ENCODE data around the gene PTPRM.

Gene PTPRM

DNA sequence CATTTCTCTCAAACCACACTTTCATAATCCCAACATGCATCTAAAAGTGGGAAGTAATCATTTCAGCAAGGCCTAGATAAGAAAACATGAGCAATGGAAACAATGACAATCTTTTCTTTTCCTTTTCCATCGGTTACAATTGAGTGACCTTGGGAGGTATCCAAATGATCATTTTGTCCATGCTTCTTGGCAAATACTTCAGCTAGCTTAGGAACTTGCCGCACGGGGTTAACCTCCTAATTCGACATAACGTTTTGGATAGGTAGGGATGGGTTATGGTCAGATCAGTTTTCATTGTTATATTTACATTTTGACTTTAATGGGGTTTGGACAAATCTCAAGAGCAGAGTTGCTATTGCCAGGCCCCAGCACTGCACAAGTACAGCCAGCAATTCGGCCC, 4.6 kb upstream of the PTPRM start:
- no peak for TF ChIP-seq PPARA (CRISPR knock-in tag; IDR thresholded peaks at IDR 0.05; ENCODE audit: borderline replicate concordance)
- TF ChIP-seq ESRRG (CRISPR knock-in tag; IDR thresholded peaks at IDR 0.05), result no peak
- TF ChIP-seq CSDC2 (CRISPR knock-in tag; IDR thresholded peaks at IDR 0.05), result no peak
- TF ChIP-seq TOX (CRISPR knock-in tag; IDR thresholded peaks at IDR 0.05; ENCODE audit: borderline replicate concordance), result no peak
- TF ChIP-seq, protein P1, sequence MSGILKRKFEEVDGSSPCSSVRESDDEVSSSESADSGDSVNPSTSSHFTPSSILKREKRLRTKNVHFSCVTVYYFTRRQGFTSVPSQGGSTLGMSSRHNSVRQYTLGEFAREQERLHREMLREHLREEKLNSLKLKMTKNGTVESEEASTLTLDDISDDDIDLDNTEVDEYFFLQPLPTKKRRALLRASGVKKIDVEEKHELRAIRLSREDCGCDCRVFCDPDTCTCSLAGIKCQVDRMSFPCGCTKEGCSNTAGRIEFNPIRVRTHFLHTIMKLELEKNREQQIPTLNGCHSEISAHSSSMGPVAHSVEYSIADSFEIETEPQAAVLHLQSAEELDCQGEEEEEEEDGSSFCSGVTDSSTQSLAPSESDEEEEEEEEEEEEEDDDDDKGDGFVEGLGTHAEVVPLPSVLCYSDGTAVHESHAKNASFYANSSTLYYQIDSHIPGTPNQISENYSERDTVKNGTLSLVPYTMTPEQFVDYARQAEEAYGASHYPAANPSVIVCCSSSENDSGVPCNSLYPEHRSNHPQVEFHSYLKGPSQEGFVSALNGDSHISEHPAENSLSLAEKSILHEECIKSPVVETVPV (CRISPR knock-in tag; IDR thresholded peaks at IDR 0.05), result no peak
- TF ChIP-seq, protein P2, sequence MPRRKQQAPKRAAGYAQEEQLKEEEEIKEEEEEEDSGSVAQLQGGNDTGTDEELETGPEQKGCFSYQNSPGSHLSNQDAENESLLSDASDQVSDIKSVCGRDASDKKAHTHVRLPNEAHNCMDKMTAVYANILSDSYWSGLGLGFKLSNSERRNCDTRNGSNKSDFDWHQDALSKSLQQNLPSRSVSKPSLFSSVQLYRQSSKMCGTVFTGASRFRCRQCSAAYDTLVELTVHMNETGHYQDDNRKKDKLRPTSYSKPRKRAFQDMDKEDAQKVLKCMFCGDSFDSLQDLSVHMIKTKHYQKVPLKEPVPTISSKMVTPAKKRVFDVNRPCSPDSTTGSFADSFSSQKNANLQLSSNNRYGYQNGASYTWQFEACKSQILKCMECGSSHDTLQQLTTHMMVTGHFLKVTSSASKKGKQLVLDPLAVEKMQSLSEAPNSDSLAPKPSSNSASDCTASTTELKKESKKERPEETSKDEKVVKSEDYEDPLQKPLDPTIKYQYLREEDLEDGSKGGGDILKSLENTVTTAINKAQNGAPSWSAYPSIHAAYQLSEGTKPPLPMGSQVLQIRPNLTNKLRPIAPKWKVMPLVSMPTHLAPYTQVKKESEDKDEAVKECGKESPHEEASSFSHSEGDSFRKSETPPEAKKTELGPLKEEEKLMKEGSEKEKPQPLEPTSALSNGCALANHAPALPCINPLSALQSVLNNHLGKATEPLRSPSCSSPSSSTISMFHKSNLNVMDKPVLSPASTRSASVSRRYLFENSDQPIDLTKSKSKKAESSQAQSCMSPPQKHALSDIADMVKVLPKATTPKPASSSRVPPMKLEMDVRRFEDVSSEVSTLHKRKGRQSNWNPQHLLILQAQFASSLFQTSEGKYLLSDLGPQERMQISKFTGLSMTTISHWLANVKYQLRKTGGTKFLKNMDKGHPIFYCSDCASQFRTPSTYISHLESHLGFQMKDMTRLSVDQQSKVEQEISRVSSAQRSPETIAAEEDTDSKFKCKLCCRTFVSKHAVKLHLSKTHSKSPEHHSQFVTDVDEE (CRISPR knock-in tag; IDR thresholded peaks at IDR 0.05), result no peak
- no peak for TF ChIP-seq GLIS3 (CRISPR knock-in tag; IDR thresholded peaks at IDR 0.05)
- no peak for TF ChIP-seq RARB (CRISPR knock-in tag; IDR thresholded peaks at IDR 0.05)
- TF ChIP-seq, protein P3, sequence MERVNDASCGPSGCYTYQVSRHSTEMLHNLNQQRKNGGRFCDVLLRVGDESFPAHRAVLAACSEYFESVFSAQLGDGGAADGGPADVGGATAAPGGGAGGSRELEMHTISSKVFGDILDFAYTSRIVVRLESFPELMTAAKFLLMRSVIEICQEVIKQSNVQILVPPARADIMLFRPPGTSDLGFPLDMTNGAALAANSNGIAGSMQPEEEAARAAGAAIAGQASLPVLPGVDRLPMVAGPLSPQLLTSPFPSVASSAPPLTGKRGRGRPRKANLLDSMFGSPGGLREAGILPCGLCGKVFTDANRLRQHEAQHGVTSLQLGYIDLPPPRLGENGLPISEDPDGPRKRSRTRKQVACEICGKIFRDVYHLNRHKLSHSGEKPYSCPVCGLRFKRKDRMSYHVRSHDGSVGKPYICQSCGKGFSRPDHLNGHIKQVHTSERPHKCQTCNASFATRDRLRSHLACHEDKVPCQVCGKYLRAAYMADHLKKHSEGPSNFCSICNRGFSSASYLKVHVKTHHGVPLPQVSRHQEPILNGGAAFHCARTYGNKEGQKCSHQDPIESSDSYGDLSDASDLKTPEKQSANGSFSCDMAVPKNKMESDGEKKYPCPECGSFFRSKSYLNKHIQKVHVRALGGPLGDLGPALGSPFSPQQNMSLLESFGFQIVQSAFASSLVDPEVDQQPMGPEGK (CRISPR knock-in tag; IDR thresholded peaks at IDR 0.05; ENCODE audit: borderline replicate concordance), result no peak
- TF ChIP-seq BACH2 (CRISPR knock-in tag; IDR thresholded peaks at IDR 0.05; ENCODE audit: borderline replicate concordance), result no peak
- ATAC-seq, result no peak

DNA sequence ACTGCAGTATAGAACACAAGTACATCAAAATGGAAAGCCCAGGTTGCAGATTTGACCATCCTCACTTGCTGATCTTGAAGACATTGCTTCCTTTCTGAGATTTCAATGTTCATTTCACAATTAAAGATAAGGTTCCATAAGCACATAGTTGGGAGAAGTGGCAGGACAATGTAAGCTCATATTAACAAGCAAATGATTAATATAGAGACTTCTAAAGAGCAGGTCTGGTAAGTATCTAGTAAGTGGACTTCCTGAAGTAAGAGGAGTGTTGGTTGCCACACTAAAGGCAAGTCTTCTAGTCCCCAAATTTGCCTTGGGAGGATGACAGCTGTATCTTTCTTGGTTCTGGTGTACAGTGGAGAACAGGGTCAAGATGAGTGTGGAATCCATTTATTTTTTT, 1.4 kb upstream of the PTPRM start:
- TF ChIP-seq, protein P3 (CRISPR knock-in tag; IDR thresholded peaks at IDR 0.05; ENCODE audit: borderline replicate concordance), result no peak
- no peak for TF ChIP-seq RARB (CRISPR knock-in tag; IDR thresholded peaks at IDR 0.05)
- TF ChIP-seq TCF4 (CRISPR knock-in tag; IDR thresholded peaks at IDR 0.05; ENCODE audit: borderline replicate concordance), result no peak
- TF ChIP-seq, protein P2 (CRISPR knock-in tag; IDR thresholded peaks at IDR 0.05), result no peak
- no peak for TF ChIP-seq ISL1 (CRISPR knock-in tag; IDR thresholded peaks at IDR 0.05)
- no peak for TF ChIP-seq CSDC2 (CRISPR knock-in tag; IDR thresholded peaks at IDR 0.05)
- no peak for TF ChIP-seq BACH2 (CRISPR knock-in tag; IDR thresholded peaks at IDR 0.05; ENCODE audit: borderline replicate concordance)
- no peak for TF ChIP-seq SNAI2 (CRISPR knock-in tag; IDR thresholded peaks at IDR 0.05)
- no peak for TF ChIP-seq ZNF565 (CRISPR knock-in tag; conservative IDR thresholded peaks at IDR 0.05; ENCODE audit: low read depth)
- TF ChIP-seq ZNF8 (CRISPR knock-in tag; IDR thresholded peaks at IDR 0.05), result no peak
- no peak for TF ChIP-seq ESRRG (CRISPR knock-in tag; IDR thresholded peaks at IDR 0.05)
- TF ChIP-seq ARNTL (CRISPR knock-in tag; IDR thresholded peaks at IDR 0.05; ENCODE audit: borderline replicate concordance, low read depth), result no peak
- no peak for ATAC-seq

DNA sequence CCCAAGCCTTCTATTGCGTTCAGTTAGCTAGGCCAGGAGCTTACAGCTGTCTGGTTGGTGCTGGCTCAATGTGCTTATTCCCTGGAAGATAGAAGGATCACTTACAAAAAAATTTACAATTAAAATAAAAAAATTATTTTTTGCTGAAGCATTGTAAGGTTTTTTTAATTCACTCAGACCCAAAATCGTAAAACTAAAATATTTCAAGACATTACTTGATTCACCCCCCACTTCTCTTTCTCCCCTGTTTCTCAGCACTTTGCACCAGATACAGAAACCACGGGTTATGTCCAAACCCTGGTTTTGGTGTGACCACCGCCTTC, 911 bp upstream of the PTPRM start:
- ATAC-seq, result no peak
- TF ChIP-seq, protein P1 (CRISPR knock-in tag; IDR thresholded peaks at IDR 0.05), result no peak
- TF ChIP-seq, protein P4, sequence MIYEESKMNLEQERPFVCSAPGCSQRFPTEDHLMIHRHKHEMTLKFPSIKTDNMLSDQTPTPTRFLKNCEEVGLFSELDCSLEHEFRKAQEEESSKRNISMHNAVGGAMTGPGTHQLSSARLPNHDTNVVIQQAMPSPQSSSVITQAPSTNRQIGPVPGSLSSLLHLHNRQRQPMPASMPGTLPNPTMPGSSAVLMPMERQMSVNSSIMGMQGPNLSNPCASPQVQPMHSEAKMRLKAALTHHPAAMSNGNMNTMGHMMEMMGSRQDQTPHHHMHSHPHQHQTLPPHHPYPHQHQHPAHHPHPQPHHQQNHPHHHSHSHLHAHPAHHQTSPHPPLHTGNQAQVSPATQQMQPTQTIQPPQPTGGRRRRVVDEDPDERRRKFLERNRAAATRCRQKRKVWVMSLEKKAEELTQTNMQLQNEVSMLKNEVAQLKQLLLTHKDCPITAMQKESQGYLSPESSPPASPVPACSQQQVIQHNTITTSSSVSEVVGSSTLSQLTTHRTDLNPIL (CRISPR knock-in tag; IDR thresholded peaks at IDR 0.05; ENCODE audit: low read depth), result no peak
- no peak for TF ChIP-seq SNAI2 (CRISPR knock-in tag; IDR thresholded peaks at IDR 0.05)
- no peak for TF ChIP-seq BACH2 (CRISPR knock-in tag; IDR thresholded peaks at IDR 0.05; ENCODE audit: borderline replicate concordance)
- TF ChIP-seq TOX (CRISPR knock-in tag; IDR thresholded peaks at IDR 0.05; ENCODE audit: borderline replicate concordance), result no peak
- no peak for TF ChIP-seq RARB (CRISPR knock-in tag; IDR thresholded peaks at IDR 0.05)
- no peak for TF ChIP-seq ZNF565 (CRISPR knock-in tag; conservative IDR thresholded peaks at IDR 0.05; ENCODE audit: low read depth)
- TF ChIP-seq, protein P2 (CRISPR knock-in tag; IDR thresholded peaks at IDR 0.05), result no peak
- no peak for TF ChIP-seq ZFP30 (CRISPR knock-in tag; IDR thresholded peaks at IDR 0.05)
- TF ChIP-seq ZC3H10 (CRISPR knock-in tag; IDR thresholded peaks at IDR 0.05), result no peak

Data from SK-N-SH treated with all-trans-retinoic acid at 6 μM for 48 hours (cell line).